Choroid plexus epithelial cell (primary cell): ENCODE measurements around the gene ZNF593OS.
A peak's percentile ranks its signal among the peaks of the same experiment; 100 is the strongest.

Experiments
- DNase-seq: peaks from one replicate; pipeline ENCODE4 v3.0.0-alpha.2; 2010; ENCODE audit warnings: low read depth
- H3K4me3 ChIP-seq: 2 replicates; pipeline ENCODE4 v1.5.1; 2011; ENCODE audit warnings: low read depth, mild to moderate bottlenecking, control low read depth, low read length, moderate library complexity
- CTCF ChIP-seq: conservative IDR thresholded peaks from 2 replicates; pipeline ENCODE4 v1.5.1; 2011; ENCODE audit warnings: low read depth, mild to moderate bottlenecking, control low read depth, inconsistent platforms, low read length, moderate library complexity

ZNF593OS gene

GRCh38 chr1:26184086-26184485, 12.5 kb upstream of the ZNF593OS start:
- no peak for DNase-seq
- H3K4me3 ChIP-seq, result no peak overlapping the region
- no peak for TF ChIP-seq CTCF

- TF ChIP-seq CTCF, result no peak
- no peak for DNase-seq
- H3K4me3 ChIP-seq, result no peak overlapping the region
Measured at GRCh38 chr1:26182383-26182696, 10.7 kb upstream of the ZNF593OS start.

GRCh38 chr1:26181586-26182382, 10.2 kb upstream of the ZNF593OS start:
- TF ChIP-seq CTCF, result no peak
- H3K4me3 ChIP-seq, result no peak overlapping the region
- DNase-seq, result no peak

- no peak overlapping the region for H3K4me3 ChIP-seq
- no peak for DNase-seq
- TF ChIP-seq CTCF, result no peak
Measured at GRCh38 chr1:26180010-26180506, 8.4 kb upstream of the ZNF593OS start.

- no peak for DNase-seq
- no peak within 1 kb of the TSS for H3K4me3 ChIP-seq
- no peak for TF ChIP-seq CTCF
Measured at GRCh38 chr1:26177182-26177684, 5.6 kb upstream of the ZNF593OS start, which contains the start of gene CNKSR1. CNKSR1 (plus strand) TSS chr1:26177491; CDS start chr1:26177548, 57 bp downstream.

- DNase-seq, result no peak
- no peak for TF ChIP-seq CTCF
- H3K4me3 ChIP-seq, result no peak overlapping the region
Measured at GRCh38 chr1:26175346-26175745, 3.7 kb upstream of the ZNF593OS start.

GRCh38 chr1:26170472-26170821, 1.2 kb downstream of the ZNF593OS start:
- DNase-seq, result no peak
- no peak for TF ChIP-seq CTCF
- H3K4me3 ChIP-seq, result peak overlapping the region; percentile 91
